ENCODE measurements around the gene MGAT4B.
A peak's percentile ranks its signal among the peaks of the same experiment; 100 is the strongest.

MGAT4B gene

DNA sequence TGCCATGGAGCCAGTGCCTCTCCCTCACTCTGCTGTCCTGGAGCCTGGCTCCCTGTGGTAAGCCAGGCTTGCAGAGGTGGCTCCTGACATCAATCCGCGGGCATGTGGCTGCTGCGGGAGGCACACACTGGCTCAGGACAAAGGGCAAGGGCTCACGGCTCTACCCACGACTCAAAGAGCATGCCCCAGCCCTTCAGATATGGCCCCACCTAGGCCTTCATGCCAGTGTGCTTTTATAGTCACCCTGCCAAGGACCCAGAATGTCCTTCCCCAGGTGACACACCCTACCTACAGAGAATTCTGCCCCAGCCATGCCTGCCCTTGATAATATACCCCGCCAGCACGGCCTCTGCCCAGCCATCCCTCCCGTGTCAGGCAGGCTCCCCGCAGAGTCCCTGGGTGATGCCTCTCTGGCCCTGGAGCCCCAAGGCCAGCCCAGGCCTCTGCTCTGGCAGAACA, 1.6 kb downstream of the MGAT4B start:
- DNase-seq = peak; percentile 50

DNA sequence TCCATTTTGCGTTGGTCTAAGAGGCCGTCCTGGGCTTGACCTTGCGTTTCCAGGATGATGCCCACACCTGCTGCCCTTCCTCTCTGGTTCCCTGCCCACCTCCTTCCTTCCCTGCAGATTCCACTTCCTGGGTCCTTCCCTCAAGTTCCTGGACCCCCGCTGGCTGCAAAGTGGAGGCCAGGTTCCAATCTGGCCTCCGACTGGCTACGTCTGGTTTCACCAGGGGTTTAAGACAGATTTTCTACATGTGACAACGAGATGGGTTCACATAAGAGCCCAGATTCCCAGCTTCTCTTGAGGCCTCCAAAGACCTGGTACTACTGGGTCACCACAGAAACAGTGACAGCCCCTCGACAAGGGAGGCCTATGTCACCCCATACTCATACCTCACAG, 2.1 kb downstream of the MGAT4B start:
- DNase-seq = no peak

DNA sequence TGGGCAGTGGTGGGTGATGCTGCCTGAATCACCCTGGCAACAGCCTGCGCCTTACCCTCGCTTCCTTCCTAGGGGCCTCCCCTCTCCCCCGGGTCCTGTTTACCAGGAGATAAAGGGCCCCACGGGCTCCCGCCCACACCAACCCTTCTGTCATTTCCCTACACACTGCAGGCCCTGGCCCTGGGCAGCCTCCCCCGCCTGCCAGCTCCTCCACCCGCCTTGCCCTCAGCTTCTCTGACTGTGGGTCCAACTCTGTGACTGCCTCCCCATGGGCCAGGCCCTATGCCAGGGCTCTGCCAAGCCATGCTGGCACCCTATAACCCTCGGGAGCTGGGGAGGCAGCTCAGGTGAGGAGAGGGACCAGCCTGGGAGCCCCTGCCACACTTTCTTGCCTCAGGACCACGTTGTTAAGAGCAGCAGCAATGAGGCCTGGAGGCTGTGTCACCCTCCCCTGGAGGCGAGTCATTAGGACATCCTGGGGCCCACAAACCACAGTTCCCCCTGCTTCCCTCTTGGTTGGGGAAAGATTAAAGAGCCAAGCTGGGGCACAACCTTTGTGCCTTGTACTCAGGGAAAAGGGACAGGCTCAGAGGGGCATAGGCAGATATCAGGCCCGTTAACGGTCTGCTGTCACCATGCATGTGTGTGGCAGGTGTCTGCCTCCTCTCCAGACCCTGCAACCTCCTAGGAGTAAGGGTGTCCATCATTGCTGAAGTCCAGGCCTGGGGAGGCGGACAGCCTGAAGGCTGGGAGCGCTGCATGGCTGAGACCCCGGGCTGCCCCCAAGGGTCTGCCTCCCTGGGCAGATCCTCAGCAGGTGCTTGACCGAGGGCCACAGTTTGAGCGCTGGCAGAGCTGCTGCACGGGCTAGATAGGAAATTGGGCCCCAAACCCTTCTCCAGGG, 2.8 kb downstream of the MGAT4B start:
- peak; percentile 77 for DNase-seq

DNA sequence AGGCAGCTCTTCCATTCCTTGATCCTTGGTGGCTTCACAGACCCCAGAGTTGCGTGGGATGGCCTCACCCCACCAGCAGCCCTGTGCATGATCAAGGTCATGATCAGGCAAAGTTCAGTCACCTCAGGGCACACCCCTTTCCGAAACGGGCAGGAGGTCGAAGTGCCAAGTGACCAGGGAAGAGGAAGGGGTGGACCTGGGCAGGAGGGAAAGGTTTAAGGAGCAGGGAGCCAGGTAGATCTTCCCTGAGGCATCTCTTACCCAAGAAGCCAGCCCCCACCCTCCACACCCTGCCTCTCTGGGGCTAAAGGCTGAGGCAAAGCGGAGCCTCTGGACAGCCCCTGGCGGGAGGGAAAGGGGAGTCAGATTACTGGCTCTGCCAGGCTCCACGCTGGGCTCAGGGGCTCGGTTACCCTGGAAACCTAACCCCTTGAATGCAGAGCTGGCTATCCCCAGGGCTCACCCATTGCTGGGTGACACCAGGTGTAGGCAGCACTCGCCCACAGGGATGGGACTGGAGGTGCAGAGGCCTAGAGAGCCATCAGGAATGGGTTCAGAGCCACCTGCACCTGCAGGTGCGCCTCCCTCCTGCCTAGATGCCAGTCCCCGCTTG, 3.6 kb downstream of the MGAT4B start:
- DNase-seq = no peak

DNA sequence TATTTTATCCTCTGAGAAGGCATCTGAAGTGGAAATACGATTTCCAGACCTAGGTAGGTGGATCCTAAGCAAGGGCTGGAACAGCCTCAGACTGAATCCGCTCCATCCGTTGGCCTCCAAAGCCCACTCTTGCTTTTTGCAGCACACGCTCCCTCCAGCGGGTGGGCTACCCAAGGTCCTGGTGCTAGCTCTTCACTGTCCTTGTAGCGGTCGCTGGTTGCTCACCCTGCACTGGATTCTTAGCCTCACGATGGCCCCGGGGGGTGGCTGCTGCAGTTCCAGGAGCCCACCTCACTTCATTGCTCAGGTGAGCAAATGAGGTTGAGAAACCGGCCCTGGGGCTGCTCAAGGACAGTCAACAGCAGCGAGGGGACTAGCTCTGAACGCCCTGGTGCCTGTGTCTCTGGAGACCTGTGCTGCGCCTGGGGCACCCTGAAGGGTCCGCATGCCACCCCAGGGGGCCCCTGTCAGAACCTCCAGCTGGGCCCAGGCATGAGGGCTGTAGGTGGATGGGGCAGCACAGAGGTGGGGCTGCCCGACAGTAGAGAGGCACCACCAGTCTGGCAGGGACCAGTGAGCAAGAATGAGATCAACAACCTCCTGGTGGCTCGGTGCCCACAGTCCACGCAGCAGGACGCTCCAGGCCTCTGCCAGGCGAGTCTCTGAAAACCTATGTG, 4.3 kb downstream of the MGAT4B start:
- no peak for DNase-seq

DNA sequence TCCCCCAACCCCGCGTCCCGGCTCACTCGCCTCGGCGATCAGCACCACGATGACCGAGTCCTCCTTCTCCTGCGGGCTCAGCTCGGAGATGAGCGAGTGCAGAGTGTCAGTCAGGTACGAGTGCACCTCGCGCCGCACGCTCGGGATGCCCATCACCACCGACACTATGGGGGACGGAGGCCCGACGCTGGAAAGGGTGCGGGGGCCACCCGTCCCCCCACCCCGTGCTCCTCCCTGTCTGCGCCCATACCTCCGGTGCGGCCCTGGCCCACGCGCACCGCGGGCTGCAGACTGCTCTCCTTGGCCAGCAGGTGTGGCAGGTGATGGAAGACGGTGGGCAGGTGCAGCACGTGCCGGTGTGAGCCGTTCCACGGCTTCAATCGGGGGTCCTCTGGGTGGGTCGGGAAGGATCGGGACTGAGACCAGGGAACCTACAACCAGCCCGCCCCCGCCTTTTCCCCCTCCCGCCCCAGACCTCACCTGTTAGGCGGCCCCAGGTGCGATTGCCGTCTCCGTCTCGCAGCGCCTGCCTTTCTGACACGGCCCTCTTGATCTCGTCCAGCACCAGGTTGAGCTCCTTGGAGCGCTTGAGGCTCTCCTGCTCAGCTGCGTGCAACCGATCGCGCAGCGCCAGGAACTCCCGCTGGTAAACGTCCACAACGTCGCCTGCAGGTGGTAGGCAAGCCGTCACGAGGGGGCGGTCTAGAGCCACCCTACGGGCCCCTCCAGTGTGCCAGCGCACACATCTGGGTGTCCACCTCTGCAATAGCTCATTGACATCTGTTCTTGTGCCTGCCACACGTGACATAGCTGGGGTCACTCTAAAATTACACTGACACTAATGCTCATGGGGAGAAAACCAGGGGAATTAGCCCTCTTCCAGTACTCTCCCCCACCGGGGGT, 5.1 kb downstream of the MGAT4B start:
- peak; percentile 21 for DNase-seq

DNA sequence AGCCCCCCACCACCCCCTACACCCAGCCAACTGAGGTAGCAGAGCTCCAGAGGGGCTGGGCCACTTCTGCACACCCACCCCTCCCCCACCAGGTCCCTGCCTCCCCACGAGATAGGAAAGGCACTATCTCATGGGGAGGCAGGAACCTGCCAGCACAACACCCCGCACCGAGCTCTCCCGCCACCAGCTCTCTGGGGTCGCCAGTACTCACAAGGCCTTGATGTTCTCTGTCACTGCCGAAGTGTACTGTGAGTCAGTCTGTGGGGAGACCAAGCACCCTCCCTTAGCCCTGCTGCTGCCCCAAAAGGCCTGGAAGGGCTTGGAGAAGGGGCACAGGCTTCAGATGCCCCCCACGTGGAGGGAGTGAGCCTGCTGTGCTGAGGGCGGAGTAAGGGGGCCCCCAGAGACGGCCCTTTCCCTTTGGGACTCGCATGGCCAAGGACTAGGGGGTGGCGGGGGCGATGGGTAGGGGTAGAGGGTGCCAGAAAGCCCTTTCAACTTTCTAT, 5.9 kb downstream of the MGAT4B start:
- DNase-seq = no peak

DNA sequence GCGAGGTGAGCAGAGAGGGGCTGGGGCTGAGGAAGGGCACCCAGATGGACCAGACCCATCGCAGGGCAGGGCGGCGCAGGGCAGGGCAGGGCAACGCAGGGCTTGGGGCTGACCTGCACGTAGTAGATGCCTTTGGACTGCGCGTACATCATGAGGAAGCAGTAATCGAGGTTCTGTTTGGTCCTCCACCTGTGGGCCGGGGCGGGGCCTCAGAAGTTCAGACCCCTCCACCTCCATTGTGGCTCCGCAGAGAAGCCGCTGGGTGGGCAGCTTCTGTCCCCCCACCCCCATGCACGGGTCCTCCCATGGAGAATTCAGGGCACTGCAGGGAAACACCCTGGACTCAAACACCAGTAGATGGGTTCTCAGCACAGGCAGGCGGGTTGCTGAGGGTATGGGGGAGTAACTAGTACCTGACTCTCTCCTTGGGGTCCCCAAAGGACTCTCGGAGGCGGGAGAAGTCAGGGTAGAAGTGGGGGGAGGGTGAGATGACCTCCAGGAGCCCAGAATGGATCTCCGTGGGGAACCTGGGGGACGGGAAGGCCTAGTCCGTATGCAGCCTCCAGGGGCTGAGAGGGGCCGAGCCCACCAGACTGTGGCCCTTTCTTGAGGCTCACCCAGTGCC, 6.5 kb downstream of the MGAT4B start:
- no peak for DNase-seq

DNA sequence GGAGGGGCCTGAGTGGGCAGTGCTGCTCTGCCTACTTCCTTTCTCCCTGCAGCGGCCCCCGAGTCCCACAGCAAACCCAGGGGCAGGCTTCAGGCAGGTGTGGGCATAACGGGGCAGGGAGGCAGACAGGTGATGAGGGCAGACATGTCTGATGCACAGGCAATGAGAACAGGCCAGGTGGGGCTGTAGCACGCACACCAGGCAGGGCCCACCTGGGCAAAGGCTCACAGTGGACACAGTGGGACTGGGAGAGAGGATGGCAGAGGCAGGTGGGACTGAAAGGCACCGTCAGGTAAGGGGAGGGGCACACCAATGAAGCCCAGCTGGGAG, 7.1 kb downstream of the MGAT4B start:
- DNase-seq = no peak

DNA sequence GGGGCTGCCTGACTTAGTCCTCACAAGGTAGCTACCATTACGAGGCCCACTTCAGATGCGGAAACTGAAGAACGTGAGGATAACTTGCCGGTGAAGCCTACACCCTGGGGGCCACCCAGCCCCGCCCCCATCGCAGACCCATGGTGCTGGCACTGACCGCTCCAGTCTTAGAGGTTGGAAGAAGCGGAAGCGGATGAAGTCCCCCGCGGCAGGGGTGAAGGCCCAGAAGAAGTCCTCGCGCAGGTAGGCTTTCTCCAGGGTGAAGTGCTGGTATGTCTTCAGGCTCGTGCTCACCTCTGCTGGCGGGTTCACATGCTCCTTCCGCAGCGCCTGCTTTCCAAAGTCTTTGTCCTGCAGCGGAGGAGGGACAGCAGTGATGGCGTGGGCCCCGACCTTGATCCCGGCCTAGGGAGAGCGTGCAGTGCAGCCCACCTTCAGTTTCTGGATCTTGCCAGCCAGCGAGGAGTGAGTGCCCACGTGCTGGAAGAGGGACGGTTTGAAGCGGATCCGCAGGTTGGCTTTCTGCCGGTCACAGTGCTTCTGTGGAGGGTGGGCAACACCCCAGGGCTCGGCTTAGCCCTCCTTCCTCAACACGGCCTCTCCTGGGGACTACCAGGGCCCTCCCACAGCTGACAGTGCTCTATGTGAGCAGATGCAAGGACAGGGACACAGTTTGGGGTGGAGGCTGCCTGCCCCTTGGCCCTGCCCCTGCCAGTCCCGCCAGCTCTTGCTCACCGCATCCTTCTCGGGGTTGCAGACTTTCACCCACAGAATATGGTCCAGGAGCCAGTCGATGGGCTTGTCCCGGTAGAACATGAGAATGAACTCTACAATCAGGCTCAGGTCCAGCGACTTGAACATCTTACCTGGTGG, 7.7 kb downstream of the MGAT4B start:
- no peak for DNase-seq

DNA sequence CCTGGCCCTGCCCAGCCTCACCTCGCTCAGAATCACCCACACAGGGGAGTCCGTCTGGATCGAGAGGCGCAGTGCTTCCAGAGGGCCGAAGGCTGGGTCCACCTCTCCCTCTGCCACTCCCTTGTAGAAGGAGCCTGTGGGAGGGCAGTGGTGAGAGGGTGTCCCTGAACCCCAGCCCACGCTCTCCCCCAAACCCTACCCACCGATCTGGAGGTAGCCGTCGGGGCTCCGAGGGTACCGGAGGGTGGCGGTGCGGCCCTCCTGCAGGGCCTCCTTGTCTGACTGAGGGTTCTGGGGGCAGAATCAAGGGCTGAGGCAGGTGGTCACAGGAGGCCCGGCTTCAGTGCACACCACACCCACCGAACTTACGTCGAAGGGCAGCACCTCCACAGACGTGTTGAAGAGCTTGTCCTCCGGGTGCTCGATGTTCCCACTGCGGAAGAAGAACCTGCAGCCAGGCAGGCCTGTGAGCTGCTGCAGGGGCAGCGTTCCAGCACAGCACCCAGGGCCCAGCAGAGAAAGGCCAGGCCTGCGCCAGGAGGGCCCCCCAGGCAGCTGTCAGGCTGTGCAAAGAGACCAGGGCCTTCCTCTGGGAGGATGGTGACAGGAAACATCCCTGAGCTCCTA, 8.4 kb downstream of the MGAT4B start:
- DNase-seq = no peak

DNA sequence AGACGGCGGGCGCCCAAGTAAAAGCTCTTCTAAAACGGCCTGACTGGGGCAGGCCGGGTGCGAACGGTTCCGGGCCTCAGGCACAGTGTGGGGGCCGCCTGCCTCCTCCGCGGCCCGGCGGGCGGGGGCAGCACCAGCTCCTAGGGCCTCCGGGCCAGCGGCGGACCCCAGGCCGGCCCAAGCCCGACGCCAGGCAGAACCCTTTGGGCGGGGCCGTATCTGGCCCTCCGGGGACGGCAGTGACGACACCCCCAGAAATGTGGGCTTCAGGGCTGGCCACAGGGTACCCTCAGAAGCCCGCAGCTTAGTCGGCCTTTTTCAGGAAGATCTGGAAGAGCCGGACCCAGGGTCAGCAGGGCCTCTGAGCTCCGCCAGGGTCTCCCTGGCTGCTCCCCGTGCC, 8.9 kb downstream of the MGAT4B start:
- no peak for DNase-seq

DNA sequence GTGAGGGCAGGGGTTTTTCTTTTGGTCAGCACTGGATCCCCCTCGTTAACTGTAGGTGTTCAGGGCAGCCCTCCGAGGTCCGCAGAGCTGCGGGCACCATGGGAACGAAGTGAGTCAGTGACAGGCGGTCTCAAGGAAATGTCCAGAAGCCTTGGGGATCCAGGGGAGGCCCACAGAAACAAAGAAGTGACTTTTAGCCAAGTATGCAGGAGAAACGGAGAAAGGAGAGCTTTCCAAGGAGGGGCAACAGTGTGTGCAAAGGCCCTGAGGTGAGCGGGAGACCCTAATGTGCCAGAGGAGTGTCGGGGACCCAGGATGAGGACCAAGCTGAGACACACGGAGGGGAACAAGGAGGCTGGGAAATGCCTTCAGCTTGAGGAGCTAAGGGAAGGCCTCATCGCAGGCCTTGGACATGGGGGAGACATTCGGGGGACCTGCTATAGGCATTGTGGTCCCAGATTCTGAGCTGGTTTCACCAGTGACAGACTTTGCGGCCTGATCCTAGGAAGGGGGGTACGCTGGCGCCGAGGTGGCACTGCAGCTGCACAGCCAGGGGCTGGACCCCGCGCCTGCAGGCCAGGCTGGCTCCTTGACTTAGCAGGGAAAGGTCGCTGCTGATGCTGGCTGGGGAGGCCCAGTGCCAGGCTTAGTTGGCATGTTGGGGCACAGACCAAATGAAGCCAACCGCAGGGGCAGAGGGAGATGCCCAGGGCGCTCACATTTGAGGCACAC, 9.6 kb downstream of the MGAT4B start:
- no peak for DNase-seq

DNA sequence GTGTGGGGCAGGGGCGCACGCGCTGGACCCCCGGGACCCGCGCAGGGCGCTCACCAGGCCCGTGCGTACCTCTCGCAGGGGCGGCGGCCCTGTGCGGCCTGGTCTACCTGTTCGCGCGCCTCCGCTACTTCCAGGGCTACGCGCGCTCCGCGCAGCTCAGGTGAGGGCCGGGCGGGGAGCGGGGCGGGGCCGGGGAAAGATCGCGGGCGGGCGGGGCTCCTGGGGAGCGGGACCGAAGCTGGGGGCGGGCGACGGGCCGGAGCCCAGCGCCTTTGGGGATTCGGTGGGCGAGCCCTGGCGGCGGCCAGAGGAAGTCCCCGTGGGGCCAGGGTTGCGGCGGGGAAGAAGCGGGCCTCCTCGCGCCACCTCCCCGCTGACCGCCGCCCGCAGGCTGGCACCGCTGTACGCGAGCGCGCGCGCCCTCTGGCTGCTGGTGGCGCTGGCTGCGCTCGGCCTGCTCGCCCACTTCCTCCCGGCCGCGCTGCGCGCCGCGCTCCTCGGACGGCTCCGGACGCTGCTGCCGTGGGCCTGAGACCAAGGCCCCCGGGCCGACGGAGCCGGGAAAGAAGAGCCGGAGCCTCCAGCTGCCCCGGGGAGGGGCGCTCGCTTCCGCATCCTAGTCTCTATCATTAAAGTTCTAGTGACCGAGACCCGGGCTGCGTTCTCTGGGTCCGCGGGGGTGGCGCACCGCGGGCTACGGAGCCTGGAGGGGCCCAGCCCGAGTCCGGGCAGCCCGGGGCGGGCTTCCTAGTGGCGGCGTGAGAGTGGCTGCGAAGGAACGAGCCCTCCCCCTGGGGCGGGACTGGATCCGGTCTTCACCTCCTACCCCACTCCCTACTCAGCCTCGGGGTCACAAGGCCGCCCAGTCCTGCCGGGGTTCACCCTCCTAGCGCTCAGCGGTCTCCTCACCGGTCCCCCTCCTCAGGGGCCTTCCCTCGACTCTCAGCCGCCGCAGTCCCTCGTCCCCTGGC, 10.5 kb downstream of the MGAT4B start:
- DNase-seq = peak; percentile 91

DNA sequence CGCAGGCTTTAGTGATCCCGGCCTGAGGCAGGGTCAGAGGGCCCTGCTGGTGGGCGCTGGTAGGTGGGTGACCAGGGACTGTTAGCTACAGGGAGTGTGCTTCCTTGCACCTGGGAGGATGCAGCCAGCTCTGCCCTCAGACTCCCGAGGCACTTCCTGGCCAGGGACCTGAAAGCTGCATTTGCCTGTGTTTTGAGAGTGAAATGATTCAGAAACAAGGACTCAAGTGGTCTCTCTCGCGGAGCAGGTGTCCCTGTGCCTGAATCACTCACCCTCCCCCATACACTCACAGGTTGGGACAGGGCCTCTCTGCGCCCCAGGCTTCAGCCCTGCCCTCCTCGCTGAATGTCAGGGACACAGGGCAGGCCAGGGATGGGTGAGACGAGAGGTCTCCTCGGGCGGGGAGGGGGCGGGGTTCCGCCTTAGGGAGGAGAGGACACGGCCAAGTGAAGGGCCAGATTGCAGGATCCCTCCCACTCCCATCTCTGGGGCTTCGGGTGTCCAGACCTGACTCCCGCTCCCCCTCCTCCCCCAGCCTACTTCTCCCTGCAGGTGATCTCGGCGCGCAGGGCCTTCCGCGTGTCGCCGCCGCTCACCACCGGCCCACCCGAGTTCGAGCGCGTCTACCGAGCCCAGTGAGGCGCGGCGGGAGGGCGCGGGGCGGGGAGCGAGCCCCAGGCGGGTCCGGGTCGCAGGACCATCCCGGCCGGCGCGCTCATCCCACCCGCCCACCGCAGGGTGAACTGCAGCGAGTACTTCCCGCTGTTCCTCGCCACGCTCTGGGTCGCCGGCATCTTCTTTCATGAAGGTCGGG, 11.4 kb downstream of the MGAT4B start:
- DNase-seq = peak; percentile 54

DNA sequence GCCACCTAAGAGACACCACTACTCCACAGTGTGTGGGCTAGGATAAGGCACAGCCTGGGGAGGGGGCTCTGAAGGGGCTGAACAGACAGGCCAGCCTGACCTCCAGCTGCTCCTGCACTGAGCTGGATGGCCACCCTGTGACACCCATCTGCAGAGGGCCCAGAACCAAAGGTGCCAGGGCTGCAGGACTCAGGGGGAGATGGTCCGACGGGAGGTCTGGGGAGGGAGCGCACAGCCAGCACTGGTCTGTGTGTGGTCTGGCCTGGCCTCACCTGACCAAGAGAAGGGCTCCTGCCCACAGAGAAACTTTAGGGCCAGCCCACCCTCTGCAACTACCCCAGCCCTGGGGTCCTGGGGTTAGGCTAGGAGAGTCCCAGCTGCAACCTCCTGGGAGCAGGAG, 12.1 kb downstream of the MGAT4B start:
- DNase-seq = peak; percentile 35

DNA sequence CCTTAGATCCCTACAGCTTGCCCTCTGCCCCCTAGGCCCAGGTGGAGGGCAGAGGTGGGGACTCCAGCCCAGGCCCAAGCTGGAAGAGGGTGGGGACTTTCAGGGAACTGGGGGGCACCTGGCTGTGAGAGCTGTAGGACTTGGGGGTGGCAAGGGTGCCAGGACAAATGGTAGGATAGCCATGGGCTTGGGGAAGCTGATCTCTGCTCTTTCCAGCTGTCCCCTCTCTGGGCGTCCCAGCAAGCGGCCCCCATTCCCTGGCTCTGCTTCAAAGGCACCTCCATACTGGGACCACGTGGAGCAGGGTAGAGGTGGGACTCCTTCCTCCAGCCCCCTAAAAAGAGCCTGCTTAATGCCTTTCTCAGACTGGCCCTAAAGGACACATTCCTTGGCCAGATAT, 12.5 kb downstream of the MGAT4B start:
- DNase-seq = no peak

Measured in OCI-M1 (cell line).